ENCODE data around the gene CANT1. TPM values are rescaled to one million over a fixed set of nuclear protein-coding genes. Genes with fewer than 3 reads are reported as not detected.
A peak's percentile ranks its signal among the peaks of the same experiment; 100 is the strongest.

The CANT1 gene
- total and polyA plus RNA-seq, 2 of the 13 experiments (the other 11 are each of a cell fraction or from before 2014, with no cell fraction given) = 34.1 to 42.1 TPM

GRCh38 chr17:78951967-78952551 lies 57.5 kb downstream of the CANT1 start (continued):
- TF ChIP-seq ZBTB4 (CRISPR knock-in tag; IDR thresholded peaks at IDR 0.05; ENCODE audit: borderline replicate concordance) (no peak), FOXA1 (IDR thresholded peaks at IDR 0.05) (no peak), FOXA1 (CRISPR knock-in tag; IDR thresholded peaks at IDR 0.05) (peak; percentile 86), AHDC1 (CRISPR knock-in tag; IDR thresholded peaks at IDR 0.05; ENCODE audit: borderline replicate concordance) (0 out of 2 replicates have a peak, but pooled peaks have one; percentile 37), MYC (CRISPR knock-in tag; IDR thresholded peaks at IDR 0.05; ENCODE audit: borderline replicate concordance) (0 out of 2 replicates have a peak, but pooled peaks have one; percentile 23), ZNF839 (CRISPR knock-in tag; IDR thresholded peaks at IDR 0.05; ENCODE audit: borderline replicate concordance) (no peak), YY1 (IDR thresholded peaks at IDR 0.05; ENCODE audit: insufficient read depth, insufficient replicate concordance, low read depth, low read length) (no peak), HOXA9 (CRISPR knock-in tag; IDR thresholded peaks at IDR 0.05; ENCODE audit: borderline replicate concordance) (no peak), ZNF331 (CRISPR knock-in tag; IDR thresholded peaks at IDR 0.05) (no peak), NFE2L2 (IDR thresholded peaks at IDR 0.05; ENCODE audit: low read length) (no peak), PHF20 (CRISPR knock-in tag; IDR thresholded peaks at IDR 0.05) (no peak), MED1 (CRISPR knock-in tag; IDR thresholded peaks at IDR 0.05) (0 out of 2 replicates have a peak, but pooled peaks have one; percentile 12), SP5 (CRISPR knock-in tag; IDR thresholded peaks at IDR 0.05; ENCODE audit: borderline replicate concordance, low read depth) (peak; percentile 39; the same call in 1 of the 2 replicates), ZNF670 (CRISPR knock-in tag; IDR thresholded peaks at IDR 0.05; ENCODE audit: borderline replicate concordance) (peak; percentile 45; the same call in 1 of the 2 replicates), HOXA3 (CRISPR knock-in tag; IDR thresholded peaks at IDR 0.05) (peak; percentile 41; the same call in 1 of the 2 replicates)
- TF ChIP-seq, protein P1, sequence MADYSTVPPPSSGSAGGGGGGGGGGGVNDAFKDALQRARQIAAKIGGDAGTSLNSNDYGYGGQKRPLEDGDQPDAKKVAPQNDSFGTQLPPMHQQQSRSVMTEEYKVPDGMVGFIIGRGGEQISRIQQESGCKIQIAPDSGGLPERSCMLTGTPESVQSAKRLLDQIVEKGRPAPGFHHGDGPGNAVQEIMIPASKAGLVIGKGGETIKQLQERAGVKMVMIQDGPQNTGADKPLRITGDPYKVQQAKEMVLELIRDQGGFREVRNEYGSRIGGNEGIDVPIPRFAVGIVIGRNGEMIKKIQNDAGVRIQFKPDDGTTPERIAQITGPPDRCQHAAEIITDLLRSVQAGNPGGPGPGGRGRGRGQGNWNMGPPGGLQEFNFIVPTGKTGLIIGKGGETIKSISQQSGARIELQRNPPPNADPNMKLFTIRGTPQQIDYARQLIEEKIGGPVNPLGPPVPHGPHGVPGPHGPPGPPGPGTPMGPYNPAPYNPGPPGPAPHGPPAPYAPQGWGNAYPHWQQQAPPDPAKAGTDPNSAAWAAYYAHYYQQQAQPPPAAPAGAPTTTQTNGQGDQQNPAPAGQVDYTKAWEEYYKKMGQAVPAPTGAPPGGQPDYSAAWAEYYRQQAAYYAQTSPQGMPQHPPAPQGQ (CRISPR knock-in tag; IDR thresholded peaks at IDR 0.05; ENCODE audit: borderline replicate concordance) = no peak
- TF ChIP-seq, protein P2, sequence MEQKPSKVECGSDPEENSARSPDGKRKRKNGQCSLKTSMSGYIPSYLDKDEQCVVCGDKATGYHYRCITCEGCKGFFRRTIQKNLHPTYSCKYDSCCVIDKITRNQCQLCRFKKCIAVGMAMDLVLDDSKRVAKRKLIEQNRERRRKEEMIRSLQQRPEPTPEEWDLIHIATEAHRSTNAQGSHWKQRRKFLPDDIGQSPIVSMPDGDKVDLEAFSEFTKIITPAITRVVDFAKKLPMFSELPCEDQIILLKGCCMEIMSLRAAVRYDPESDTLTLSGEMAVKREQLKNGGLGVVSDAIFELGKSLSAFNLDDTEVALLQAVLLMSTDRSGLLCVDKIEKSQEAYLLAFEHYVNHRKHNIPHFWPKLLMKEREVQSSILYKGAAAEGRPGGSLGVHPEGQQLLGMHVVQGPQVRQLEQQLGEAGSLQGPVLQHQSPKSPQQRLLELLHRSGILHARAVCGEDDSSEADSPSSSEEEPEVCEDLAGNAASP (CRISPR knock-in tag; IDR thresholded peaks at IDR 0.05; ENCODE audit: borderline replicate concordance) = 0 out of 2 replicates have a peak, but pooled peaks have one; percentile 14
